ENCODE data around the gene PRDM4. TPM values are rescaled to one million over a fixed set of nuclear protein-coding genes. Genes with fewer than 3 reads are reported as not detected.
"Not testable (repeated sequence)": the region's sequence is repeated elsewhere in the genome, so short reads cannot be mapped to it uniquely, and the experiment has no call there.

PRDM4 gene
- total RNA-seq, 1 experiment from 2014 or later: 28.9 TPM

GRCh38 chr12:107704041-107704440, 56.9 kb downstream of the PRDM4 start:
- no peak overlapping the region for H3K4me3 ChIP-seq (ENCODE audit: low read depth in 2 of 2, low read length in 2 of 2)
- peaks cover 28% of the 10 kb centered on the region for H3K36me3 ChIP-seq (ENCODE audit: control insufficient read depth, insufficient read depth, low read length)
- ChIA-PET CTCF (interaction anchor here (0.7 kb wide), 1 partner anchor 317 kb away, joined by 3 read pairs; no protein-coding TSS in a partner anchor), POLR2A (no interaction called here)
- in situ Hi-C loops (cut with HindIII; ENCODE audit: low pct_unique_long_range_greater_than_20kb, low sequenced_read_pairs) (no loop called here), intact Hi-C loops (cut with micrococcal nuclease; ENCODE audit: unreplicated experiment) (no loop called here)
- H3K9me3 ChIP-seq (ENCODE audit: control insufficient read depth, insufficient read depth, low read depth, low read length): no peaks in the 10 kb centered on the region
- no peak overlapping the region for H3K27ac ChIP-seq (ENCODE audit: low read length)
- H3K27me3 ChIP-seq (ENCODE audit: control insufficient read depth, insufficient read depth, low read length): no peaks in the 10 kb centered on the region
- no peak for DNase-seq (ENCODE audit: low read depth, low spot score)
- TF ChIP-seq POLR2AphosphoS5 (IDR thresholded peaks at IDR 0.05; ENCODE audit: low read depth, low read length) (no peak), TCF7L2 (IDR thresholded peaks at IDR 0.05; ENCODE audit: low read depth, low read length) (no peak)
- H3K4me1 ChIP-seq (ENCODE audit: control insufficient read depth, insufficient read depth, low read length): no peaks in the 10 kb centered on the region
- ATAC-seq: no peak
- BruUV-seq (replicated peaks): no TSS peak

- H3K4me1 ChIP-seq (ENCODE audit: control insufficient read depth, insufficient read depth, low read length): no peaks in the 10 kb centered on the region
- no peaks in the 10 kb centered on the region for H3K9me3 ChIP-seq (ENCODE audit: control insufficient read depth, insufficient read depth, low read depth, low read length)
- no peak overlapping the region for H3K4me3 ChIP-seq (ENCODE audit: low read depth in 2 of 2, low read length in 2 of 2)
- ATAC-seq: no peak
- ChIA-PET POLR2A (no interaction called here), CTCF (no interaction called here)
- H3K36me3 ChIP-seq (ENCODE audit: control insufficient read depth, insufficient read depth, low read length): peaks cover 30% of the 10 kb centered on the region
- in situ Hi-C loops (cut with HindIII; ENCODE audit: low pct_unique_long_range_greater_than_20kb, low sequenced_read_pairs): no loop called here
- no peak for DNase-seq (ENCODE audit: low read depth, low spot score)
- H3K27ac ChIP-seq (ENCODE audit: low read length): no peak overlapping the region
- TF ChIP-seq, protein P1, sequence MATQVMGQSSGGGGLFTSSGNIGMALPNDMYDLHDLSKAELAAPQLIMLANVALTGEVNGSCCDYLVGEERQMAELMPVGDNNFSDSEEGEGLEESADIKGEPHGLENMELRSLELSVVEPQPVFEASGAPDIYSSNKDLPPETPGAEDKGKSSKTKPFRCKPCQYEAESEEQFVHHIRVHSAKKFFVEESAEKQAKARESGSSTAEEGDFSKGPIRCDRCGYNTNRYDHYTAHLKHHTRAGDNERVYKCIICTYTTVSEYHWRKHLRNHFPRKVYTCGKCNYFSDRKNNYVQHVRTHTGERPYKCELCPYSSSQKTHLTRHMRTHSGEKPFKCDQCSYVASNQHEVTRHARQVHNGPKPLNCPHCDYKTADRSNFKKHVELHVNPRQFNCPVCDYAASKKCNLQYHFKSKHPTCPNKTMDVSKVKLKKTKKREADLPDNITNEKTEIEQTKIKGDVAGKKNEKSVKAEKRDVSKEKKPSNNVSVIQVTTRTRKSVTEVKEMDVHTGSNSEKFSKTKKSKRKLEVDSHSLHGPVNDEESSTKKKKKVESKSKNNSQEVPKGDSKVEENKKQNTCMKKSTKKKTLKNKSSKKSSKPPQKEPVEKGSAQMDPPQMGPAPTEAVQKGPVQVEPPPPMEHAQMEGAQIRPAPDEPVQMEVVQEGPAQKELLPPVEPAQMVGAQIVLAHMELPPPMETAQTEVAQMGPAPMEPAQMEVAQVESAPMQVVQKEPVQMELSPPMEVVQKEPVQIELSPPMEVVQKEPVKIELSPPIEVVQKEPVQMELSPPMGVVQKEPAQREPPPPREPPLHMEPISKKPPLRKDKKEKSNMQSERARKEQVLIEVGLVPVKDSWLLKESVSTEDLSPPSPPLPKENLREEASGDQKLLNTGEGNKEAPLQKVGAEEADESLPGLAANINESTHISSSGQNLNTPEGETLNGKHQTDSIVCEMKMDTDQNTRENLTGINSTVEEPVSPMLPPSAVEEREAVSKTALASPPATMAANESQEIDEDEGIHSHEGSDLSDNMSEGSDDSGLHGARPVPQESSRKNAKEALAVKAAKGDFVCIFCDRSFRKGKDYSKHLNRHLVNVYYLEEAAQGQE (IDR thresholded peaks at IDR 0.05; ENCODE audit: insufficient read depth in 1 of 2, low read depth in 2 of 2, low read length in 1 of 2): no peak
- TF ChIP-seq TCF7L2 (IDR thresholded peaks at IDR 0.05; ENCODE audit: low read depth, low read length) (no peak), SIN3A (IDR thresholded peaks at IDR 0.05; ENCODE audit: borderline replicate concordance, insufficient read depth, low read depth, low read length) (no peak), POLR2AphosphoS5 (IDR thresholded peaks at IDR 0.05; ENCODE audit: low read depth, low read length) (no peak)
- TF ChIP-seq, protein P2, sequence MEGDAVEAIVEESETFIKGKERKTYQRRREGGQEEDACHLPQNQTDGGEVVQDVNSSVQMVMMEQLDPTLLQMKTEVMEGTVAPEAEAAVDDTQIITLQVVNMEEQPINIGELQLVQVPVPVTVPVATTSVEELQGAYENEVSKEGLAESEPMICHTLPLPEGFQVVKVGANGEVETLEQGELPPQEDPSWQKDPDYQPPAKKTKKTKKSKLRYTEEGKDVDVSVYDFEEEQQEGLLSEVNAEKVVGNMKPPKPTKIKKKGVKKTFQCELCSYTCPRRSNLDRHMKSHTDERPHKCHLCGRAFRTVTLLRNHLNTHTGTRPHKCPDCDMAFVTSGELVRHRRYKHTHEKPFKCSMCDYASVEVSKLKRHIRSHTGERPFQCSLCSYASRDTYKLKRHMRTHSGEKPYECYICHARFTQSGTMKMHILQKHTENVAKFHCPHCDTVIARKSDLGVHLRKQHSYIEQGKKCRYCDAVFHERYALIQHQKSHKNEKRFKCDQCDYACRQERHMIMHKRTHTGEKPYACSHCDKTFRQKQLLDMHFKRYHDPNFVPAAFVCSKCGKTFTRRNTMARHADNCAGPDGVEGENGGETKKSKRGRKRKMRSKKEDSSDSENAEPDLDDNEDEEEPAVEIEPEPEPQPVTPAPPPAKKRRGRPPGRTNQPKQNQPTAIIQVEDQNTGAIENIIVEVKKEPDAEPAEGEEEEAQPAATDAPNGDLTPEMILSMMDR (IDR thresholded peaks at IDR 0.05): no peak
- intact Hi-C loops (cut with micrococcal nuclease; ENCODE audit: unreplicated experiment): no loop called here
- BruUV-seq (replicated peaks): no TSS peak
- no peaks in the 10 kb centered on the region for H3K27me3 ChIP-seq (ENCODE audit: control insufficient read depth, insufficient read depth, low read length)
Observed at GRCh38 chr12:107702106-107702505, 58.8 kb downstream of the PRDM4 start.

GRCh38 chr12:107695772-107696171, 65.2 kb downstream of the PRDM4 start:
- TF ChIP-seq, protein P2 (IDR thresholded peaks at IDR 0.05): peak; percentile 60
- BruUV-seq (replicated peaks); H3K9me3 ChIP-seq (ENCODE audit: control insufficient read depth, insufficient read depth, low read depth, low read length); POLR2A ChIA-PET; DNase-seq (ENCODE audit: low read depth, low spot score); H3K4me1 ChIP-seq (ENCODE audit: control insufficient read depth, insufficient read depth, low read length); H3K27me3 ChIP-seq (ENCODE audit: control insufficient read depth, insufficient read depth, low read length); in situ Hi-C loops (cut with HindIII; ENCODE audit: low pct_unique_long_range_greater_than_20kb, low sequenced_read_pairs); CTCF ChIA-PET; H3K27ac ChIP-seq (ENCODE audit: low read length); H3K4me3 ChIP-seq (ENCODE audit: low read depth in 2 of 2, low read length in 2 of 2); ATAC-seq: not testable (repeated sequence)
- intact Hi-C loops (cut with micrococcal nuclease; ENCODE audit: unreplicated experiment): loop anchor here (5.0 kb wide), 1 partner anchor 192 kb away; no protein-coding TSS in a partner anchor
- H3K36me3 ChIP-seq (ENCODE audit: control insufficient read depth, insufficient read depth, low read length): peaks cover 60% of the 10 kb centered on the region
